ENCODE measurements around the gene SDHAF2. TPM values are rescaled to one million over a fixed set of nuclear protein-coding genes. Genes with fewer than 3 reads are reported as not detected.
"Not testable (repeated sequence)": the region's sequence is repeated elsewhere in the genome, so short reads cannot be mapped to it uniquely, and the experiment has no call there.

SDHAF2 gene
- total RNA-seq, 1 experiment from 2014 or later = 71.9 TPM

GRCh38 chr11:61411589-61411988 is 18.3 kb upstream of the SDHAF2 start:
- no peak for DNase-seq (ENCODE audit: low read depth in 1 of 2, low spot score in 2 of 2)
- H3K4me1 ChIP-seq (replicated peaks) = no peaks in the 10 kb centered on the region
- H3K27ac ChIP-seq = no peak overlapping the region
- no peaks in the 10 kb centered on the region for H3K9me3 ChIP-seq (replicated peaks)
- H3K36me3 ChIP-seq = peaks cover 100% of the 10 kb centered on the region
- H3K27me3 ChIP-seq (replicated peaks) = no peaks in the 10 kb centered on the region
- no peak overlapping the region for H3K4me3 ChIP-seq

GRCh38 chr11:61413496-61413895 is 16.4 kb upstream of the SDHAF2 start:
- DNase-seq (ENCODE audit: low read depth in 1 of 2, low spot score in 2 of 2) = no peak
- Histone ChIP-seq H3K4me1 (replicated peaks) (no peaks in the 10 kb centered on the region), H3K36me3 (peaks cover 100% of the 10 kb centered on the region), H3K27ac (no peak overlapping the region), H3K4me3 (no peak overlapping the region), H3K9me3 (replicated peaks) (no peaks in the 10 kb centered on the region), H3K27me3 (replicated peaks) (no peaks in the 10 kb centered on the region)

GRCh38 chr11:61414547-61414946 is 15.4 kb upstream of the SDHAF2 start:
- H3K9me3 ChIP-seq (replicated peaks) = no peaks in the 10 kb centered on the region
- peaks cover 100% of the 10 kb centered on the region for H3K36me3 ChIP-seq
- no peaks in the 10 kb centered on the region for H3K27me3 ChIP-seq (replicated peaks)
- no peak for DNase-seq (ENCODE audit: low read depth in 1 of 2, low spot score in 2 of 2)
- H3K4me3 ChIP-seq = no peak overlapping the region
- no peak overlapping the region for H3K27ac ChIP-seq
- H3K4me1 ChIP-seq (replicated peaks) = no peaks in the 10 kb centered on the region

GRCh38 chr11:61415381-61415780 is 14.5 kb upstream of the SDHAF2 start:
- Histone ChIP-seq H3K27ac (no peak overlapping the region), H3K4me3 (no peak overlapping the region), H3K4me1 (replicated peaks) (no peaks in the 10 kb centered on the region), H3K36me3 (peaks cover 100% of the 10 kb centered on the region), H3K9me3 (replicated peaks) (no peaks in the 10 kb centered on the region), H3K27me3 (replicated peaks) (no peaks in the 10 kb centered on the region)
- no peak for DNase-seq (ENCODE audit: low read depth in 1 of 2, low spot score in 2 of 2)

GRCh38 chr11:61416941-61417340 is 13.0 kb upstream of the SDHAF2 start:
- DNase-seq (ENCODE audit: low read depth in 1 of 2, low spot score in 2 of 2) = no peak
- H3K4me3 ChIP-seq = no peak overlapping the region

GRCh38 chr11:61417670-61418069 is 12.3 kb upstream of the SDHAF2 start:
- Histone ChIP-seq H3K36me3 (peaks cover 100% of the 10 kb centered on the region), H3K4me3 (no peak overlapping the region), H3K27me3 (replicated peaks) (no peaks in the 10 kb centered on the region), H3K27ac (no peak overlapping the region), H3K9me3 (replicated peaks) (no peaks in the 10 kb centered on the region), H3K4me1 (replicated peaks) (no peaks in the 10 kb centered on the region)
- no peak for DNase-seq (ENCODE audit: low read depth in 1 of 2, low spot score in 2 of 2)

More at GRCh38 chr11:61416941-61417340, 13.0 kb upstream of the SDHAF2 start:
- Histone ChIP-seq H3K9me3 (replicated peaks) (no peaks in the 10 kb centered on the region), H3K27me3 (replicated peaks) (no peaks in the 10 kb centered on the region), H3K27ac (no peak overlapping the region), H3K36me3 (peaks cover 100% of the 10 kb centered on the region), H3K4me1 (replicated peaks) (no peaks in the 10 kb centered on the region)

GRCh38 chr11:61418136-61418535 is 11.8 kb upstream of the SDHAF2 start:
- no peak for DNase-seq (ENCODE audit: low read depth in 1 of 2, low spot score in 2 of 2)
- Histone ChIP-seq H3K4me3 (no peak overlapping the region), H3K27ac (no peak overlapping the region), H3K27me3 (replicated peaks) (no peaks in the 10 kb centered on the region), H3K36me3 (peaks cover 97% of the 10 kb centered on the region), H3K9me3 (replicated peaks) (no peaks in the 10 kb centered on the region), H3K4me1 (replicated peaks) (no peaks in the 10 kb centered on the region)

- Histone ChIP-seq H3K4me1 (replicated peaks) (no peaks in the 10 kb centered on the region), H3K36me3 (peaks cover 97% of the 10 kb centered on the region), H3K27me3 (replicated peaks) (no peaks in the 10 kb centered on the region), H3K27ac (no peak overlapping the region), H3K9me3 (replicated peaks) (no peaks in the 10 kb centered on the region), H3K4me3 (no peak overlapping the region)
- no peak for DNase-seq (ENCODE audit: low read depth in 1 of 2, low spot score in 2 of 2)
Observed at GRCh38 chr11:61422226-61422625, 7.7 kb upstream of the SDHAF2 start.

- H3K27me3 ChIP-seq (replicated peaks) = no peaks in the 10 kb centered on the region
- no peak overlapping the region for H3K4me3 ChIP-seq
- H3K36me3 ChIP-seq = peaks cover 94% of the 10 kb centered on the region
- no peak overlapping the region for H3K27ac ChIP-seq
- H3K9me3 ChIP-seq (replicated peaks) = no peaks in the 10 kb centered on the region
- peaks cover 8% of the 10 kb centered on the region for H3K4me1 ChIP-seq (replicated peaks)
- DNase-seq (ENCODE audit: low read depth in 1 of 2, low spot score in 2 of 2) = no peak
Observed at GRCh38 chr11:61425367-61426131, 4.4 kb upstream of the SDHAF2 start.

- no peaks in the 10 kb centered on the region for H3K9me3 ChIP-seq (replicated peaks)
- H3K4me3 ChIP-seq = peak overlapping the region; percentile 89
- peaks cover 84% of the 10 kb centered on the region for H3K36me3 ChIP-seq
- H3K4me1 ChIP-seq (replicated peaks) = peaks cover 13% of the 10 kb centered on the region
- peak in 1 of 2 experiments; percentile 88 for DNase-seq (ENCODE audit: low read depth in 1 of 2, low spot score in 2 of 2)
- peak overlapping the region; percentile 98 for H3K27ac ChIP-seq
- no peaks in the 10 kb centered on the region for H3K27me3 ChIP-seq (replicated peaks)
Observed at GRCh38 chr11:61429346-61429690, 606 bp upstream of the SDHAF2 start.

- peak overlapping the region; percentile 89 for H3K4me3 ChIP-seq
- H3K27ac ChIP-seq; DNase-seq (ENCODE audit: low read depth in 1 of 2, low spot score in 2 of 2); H3K27me3 ChIP-seq (replicated peaks); H3K9me3 ChIP-seq (replicated peaks): not testable (repeated sequence)
- peaks cover 72% of the 10 kb centered on the region for H3K36me3 ChIP-seq
- H3K4me1 ChIP-seq (replicated peaks) = peaks cover 16% of the 10 kb centered on the region
Observed at GRCh38 chr11:61430839-61431238, 915 bp downstream of the SDHAF2 start.

GRCh38 chr11:61437496-61437895 is 7.6 kb downstream of the SDHAF2 start:
- Histone ChIP-seq H3K4me3 (no peak overlapping the region), H3K27me3 (replicated peaks) (no peaks in the 10 kb centered on the region), H3K36me3 (peaks cover 79% of the 10 kb centered on the region), H3K27ac (no peak overlapping the region), H3K9me3 (replicated peaks) (no peaks in the 10 kb centered on the region), H3K4me1 (replicated peaks) (peaks cover 3% of the 10 kb centered on the region; the same call in 1 of the 2 replicates)
- no peak for DNase-seq (ENCODE audit: low read depth in 1 of 2, low spot score in 2 of 2)

- H3K27ac ChIP-seq = no peak overlapping the region
- peaks cover 3% of the 10 kb centered on the region; the same call in 1 of the 2 replicates for H3K4me1 ChIP-seq (replicated peaks)
- H3K36me3 ChIP-seq = peaks cover 84% of the 10 kb centered on the region
- no peak for DNase-seq (ENCODE audit: low read depth in 1 of 2, low spot score in 2 of 2)
- H3K27me3 ChIP-seq (replicated peaks) = no peaks in the 10 kb centered on the region
- no peak overlapping the region for H3K4me3 ChIP-seq
- no peaks in the 10 kb centered on the region for H3K9me3 ChIP-seq (replicated peaks)
Observed at GRCh38 chr11:61439615-61440014, 9.7 kb downstream of the SDHAF2 start.

- Histone ChIP-seq H3K27me3 (replicated peaks) (no peaks in the 10 kb centered on the region), H3K4me3 (no peak overlapping the region), H3K9me3 (replicated peaks) (no peaks in the 10 kb centered on the region), H3K4me1 (replicated peaks) (peaks cover 7% of the 10 kb centered on the region), H3K27ac (no peak overlapping the region), H3K36me3 (peaks cover 95% of the 10 kb centered on the region)
- DNase-seq (ENCODE audit: low read depth in 1 of 2, low spot score in 2 of 2) = no peak
Observed at GRCh38 chr11:61442616-61443015, 12.7 kb downstream of the SDHAF2 start.

GRCh38 chr11:61445516-61445915 is 15.6 kb downstream of the SDHAF2 start:
- no peak for DNase-seq (ENCODE audit: low read depth in 1 of 2, low spot score in 2 of 2)
- Histone ChIP-seq H3K27ac (no peak overlapping the region), H3K4me3 (no peak overlapping the region), H3K27me3 (replicated peaks) (no peaks in the 10 kb centered on the region), H3K9me3 (replicated peaks) (no peaks in the 10 kb centered on the region), H3K36me3 (peaks cover 92% of the 10 kb centered on the region), H3K4me1 (replicated peaks) (peaks cover 7% of the 10 kb centered on the region)
